ENCODE measurements around the gene PDCD1. TPM values are rescaled to one million over a fixed set of nuclear protein-coding genes. Genes with fewer than 3 reads are reported as not detected.
A peak's percentile ranks its signal among the peaks of the same experiment; 100 is the strongest.
"Not testable (repeated sequence)": the region's sequence is repeated elsewhere in the genome, so short reads cannot be mapped to it uniquely, and the experiment has no call there.

PDCD1 gene
- polyA plus RNA-seq, 3 donors from 2014 or later, result 3.3 TPM; not detected in 2

- H3K4me1 Mint-ChIP-seq, result peaks cover 0 to 7% of the 10 kb centered on the region in 2 donors
- peak overlapping the region in 4 of 6 donors; percentile 40 to 76 (median 50) for H3K27ac Mint-ChIP-seq
- peaks cover 2 to 6% (median 5%) of the 10 kb centered on the region in 3 donors for H3K27me3 Mint-ChIP-seq (ENCODE audit: low read depth in 3 of 3)
- no peaks in the 10 kb centered on the region for H3K36me3 Mint-ChIP-seq
- H3K9me3 Mint-ChIP-seq, result no peaks in the 10 kb centered on the region
- peak overlapping the region; percentile 50 to 84 (median 72) for H3K4me3 Mint-ChIP-seq
- peak; percentile 55 to 64 (median 60) for DNase-seq
Observed at GRCh38 chr2:241803387-241804325, 55.0 kb downstream of the PDCD1 start.

GRCh38 chr2:241802421-241803318 is 56.0 kb downstream of the PDCD1 start:
- Mint-ChIP-seq H3K27me3 (ENCODE audit: low read depth in 3 of 3) (peaks cover 2 to 6% (median 5%) of the 10 kb centered on the region in 3 donors), H3K4me3 (no peak overlapping the region), H3K4me1 (peaks cover 0 to 7% of the 10 kb centered on the region in 2 donors), H3K27ac (peak overlapping the region in 1 of 6 donors; percentile 76), H3K9me3 (no peaks in the 10 kb centered on the region), H3K36me3 (no peaks in the 10 kb centered on the region)
- DNase-seq, result no peak

GRCh38 chr2:241801611-241802420 is 56.9 kb downstream of the PDCD1 start:
- Mint-ChIP-seq H3K36me3 (no peaks in the 10 kb centered on the region), H3K9me3 (peaks cover 0 to 1% (median 0%) of the 10 kb centered on the region in 6 donors), H3K4me1 (peaks cover 0 to 7% of the 10 kb centered on the region in 2 donors), H3K4me3 (no peak overlapping the region), H3K27ac (no peak overlapping the region), H3K27me3 (ENCODE audit: low read depth in 3 of 3) (peaks cover 4 to 9% (median 5%) of the 10 kb centered on the region in 3 donors)
- DNase-seq, result no peak

- not testable (repeated sequence) for H3K36me3 Mint-ChIP-seq; H3K4me3 Mint-ChIP-seq; H3K27me3 Mint-ChIP-seq (ENCODE audit: low read depth in 3 of 3); H3K4me1 Mint-ChIP-seq; H3K9me3 Mint-ChIP-seq; DNase-seq; H3K27ac Mint-ChIP-seq
Observed at GRCh38 chr2:241800198-241800903, 58.3 kb downstream of the PDCD1 start.

Other genes with a start within 250 kb of the PDCD1 start
- 10 to 100 TPM; 20.0 to 39.5 (median 29.4) TPM for gene THAP4, start 221.7 kb downstream of the PDCD1 start, polyA plus RNA-seq
- gene ATG4B, start 221.2 kb downstream of the PDCD1 start, polyA plus RNA-seq, result 10 to 100 TPM; 70.5 to 78.9 (median 77.2) TPM
- 10 to 100 TPM; 43.8 to 60.3 (median 51.0) TPM for gene DTYMK, start 172.1 kb downstream of the PDCD1 start, polyA plus RNA-seq
- gene ING5, start 156.9 kb downstream of the PDCD1 start, polyA plus RNA-seq, result 1 to 10 TPM; 6.9 to 7.9 (median 7.7) TPM
- 1 to 10 TPM in 2 of 3 donors, under 1 TPM in 1; 0.49 to 2.9 (median 1.5) TPM for gene D2HGDH, start 124.3 kb downstream of the PDCD1 start, polyA plus RNA-seq
- gene GAL3ST2, start 82.1 kb downstream of the PDCD1 start, polyA plus RNA-seq, result not detected
- gene NEU4, start 49.7 kb downstream of the PDCD1 start, polyA plus RNA-seq, result not detected
- gene RTP5, start 10.8 kb upstream of the PDCD1 start, polyA plus RNA-seq, result not detected